Epithelial cell of prostate (primary cell): Measurements from ENCODE around the gene SHFL.

ENCODE experiments used
- DNase-seq: peaks from one replicate; pipeline ENCODE4 v3.0.0-alpha.2; 2011; ENCODE audit warnings: low read depth, low spot score
- H3K27ac ChIP-seq: fragments of 450-650 bp; 2 replicates; pipeline ENCODE4 v1.5.1; 2017; ENCODE audit warnings: mild to moderate bottlenecking

The SHFL gene

GRCh38 chr19:10085641-10086590 lies at the start of gene SHFL:
Gene SHFL (plus strand): TSS chr19:10086317. CDS start chr19:10086428, 111 bp downstream.
- DNase-seq = no peak
- H3K27ac ChIP-seq = no peak within 1 kb of the TSS

- no peak for DNase-seq
These were observed 49.5 kb upstream of the SHFL start for GRCh38 chr19:10036601-10037071.

GRCh38 chr19:10037367-10037766 lies 48.8 kb upstream of the SHFL start:
- no peak overlapping the region for H3K27ac ChIP-seq
- DNase-seq = no peak

More at GRCh38 chr19:10036601-10037071, 49.5 kb upstream of the SHFL start:
- no peak overlapping the region for H3K27ac ChIP-seq

GRCh38 chr19:10037809-10038208 lies 48.3 kb upstream of the SHFL start:
- no peak for DNase-seq
- no peak overlapping the region for H3K27ac ChIP-seq

- no peak overlapping the region for H3K27ac ChIP-seq
- DNase-seq = no peak
These were observed 42.7 kb upstream of the SHFL start for GRCh38 chr19:10043286-10043927.

- DNase-seq = no peak
- no peak overlapping the region for H3K27ac ChIP-seq
These were observed 41.7 kb upstream of the SHFL start for GRCh38 chr19:10044390-10044789.

GRCh38 chr19:10045371-10045770 lies 40.7 kb upstream of the SHFL start:
- no peak for DNase-seq
- no peak overlapping the region for H3K27ac ChIP-seq

GRCh38 chr19:10049626-10050025 lies 36.5 kb upstream of the SHFL start:
- no peak overlapping the region for H3K27ac ChIP-seq
- DNase-seq = no peak

GRCh38 chr19:10052602-10053360 lies 33.3 kb upstream of the SHFL start:
- DNase-seq = no peak
- H3K27ac ChIP-seq = no peak overlapping the region

GRCh38 chr19:10061717-10062310 lies 24.3 kb upstream of the SHFL start:
- H3K27ac ChIP-seq = no peak overlapping the region
- DNase-seq = no peak

GRCh38 chr19:10068205-10068604 lies 17.9 kb upstream of the SHFL start:
- H3K27ac ChIP-seq = no peak overlapping the region
- no peak for DNase-seq

GRCh38 chr19:10069046-10069445 lies 17.1 kb upstream of the SHFL start:
- DNase-seq = no peak
- no peak overlapping the region for H3K27ac ChIP-seq

- no peak for DNase-seq
- H3K27ac ChIP-seq = no peak overlapping the region
These were observed 15.2 kb upstream of the SHFL start for GRCh38 chr19:10070730-10071446.

- no peak for DNase-seq
- no peak overlapping the region for H3K27ac ChIP-seq
These were observed 12.0 kb upstream of the SHFL start for GRCh38 chr19:10074153-10074552.

- no peak overlapping the region for H3K27ac ChIP-seq
- no peak for DNase-seq
These were observed 9.6 kb upstream of the SHFL start for GRCh38 chr19:10076535-10076934.

GRCh38 chr19:10078329-10078728 lies 7.8 kb upstream of the SHFL start:
- no peak for DNase-seq
- H3K27ac ChIP-seq = no peak overlapping the region

- H3K27ac ChIP-seq = no peak overlapping the region
- DNase-seq = no peak
These were observed 7.1 kb upstream of the SHFL start for GRCh38 chr19:10079031-10079453.

- no peak for DNase-seq
- no peak overlapping the region for H3K27ac ChIP-seq
These were observed 2.2 kb upstream of the SHFL start for GRCh38 chr19:10083911-10084310.

GRCh38 chr19:10084803-10085202 lies 1.3 kb upstream of the SHFL start:
- H3K27ac ChIP-seq = no peak overlapping the region
- no peak for DNase-seq
